Effector memory CD4-positive, alpha-beta T cell (primary cell): ENCODE results near the gene PCDHA3.
"Not testable (repeated sequence)": the region's sequence is repeated elsewhere in the genome, so short reads cannot be mapped to it uniquely, and the experiment has no call there.

Experiments used
- DNase-seq, 3 donors: peaks; one replicate each; pipeline ENCODE4 v3.0.0-alpha.2; 2020
- H3K27ac ChIP-seq: 2 replicates; pipeline ENCODE4 v1.7.0; 2013; ENCODE audit warnings: mild to moderate bottlenecking, low read length, moderate library complexity; ENCODE audit not compliant: insufficient read depth, poor library complexity, severe bottlenecking
- H3K27me3 ChIP-seq: replicated peaks from 2 replicates; pipeline ENCODE4 v1.7.0; 2013; ENCODE audit warnings: mild to moderate bottlenecking, low read length; ENCODE audit not compliant: insufficient read depth, control insufficient read depth, poor library complexity, severe bottlenecking
- H3K36me3 ChIP-seq: 2 replicates; pipeline ENCODE4 v1.7.0; 2013; ENCODE audit warnings: mild to moderate bottlenecking, low read length, moderate library complexity; ENCODE audit not compliant: control insufficient read depth, insufficient read depth
- H3K4me1 ChIP-seq: 2 replicates; pipeline ENCODE4 v1.7.0; 2013; ENCODE audit warnings: low read length, mild to moderate bottlenecking; ENCODE audit not compliant: control insufficient read depth, insufficient read depth, poor library complexity, severe bottlenecking
- H3K4me3 ChIP-seq: 2 replicates; pipeline ENCODE4 v1.7.0; 2013; ENCODE audit warnings: low read length, low read depth, mild to moderate bottlenecking; ENCODE audit not compliant: insufficient read depth, poor library complexity, severe bottlenecking
- H3K9me3 ChIP-seq: 2 replicates; pipeline ENCODE4 v1.7.0; 2013; ENCODE audit warnings: mild to moderate bottlenecking, low read length, moderate library complexity; ENCODE audit not compliant: control insufficient read depth
- total RNA-seq, 3 donors: gene quantifications; one replicate each; lab custom pipeline; 2026; lab: John Stamatoyannopoulos, UW

The PCDHA3 gene
- 0 reads per million in 3 donors for total RNA-seq

GRCh38 chr5:140800816-140801493 lies at the start of gene PCDHA3:
PCDHA3 (plus strand) TSS chr5:140801057.
- H3K27ac ChIP-seq: no peak within 1 kb of the TSS
- H3K9me3 ChIP-seq: peaks cover 10% of the 10 kb centered on the region
- H3K4me1 ChIP-seq: no peaks in the 10 kb centered on the region
- H3K36me3 ChIP-seq: no peaks in the 10 kb centered on the region
- H3K4me3 ChIP-seq: no peak within 1 kb of the TSS
- DNase-seq: no peak
- peaks cover 5% of the 10 kb centered on the region for H3K27me3 ChIP-seq

- Histone ChIP-seq H3K36me3 (no peaks in the 10 kb centered on the region), H3K4me3 (no peak overlapping the region), H3K27me3 (no peaks in the 10 kb centered on the region), H3K9me3 (peaks cover 23% of the 10 kb centered on the region), H3K4me1 (no peaks in the 10 kb centered on the region), H3K27ac (no peak overlapping the region)
- no peak for DNase-seq
Observed at GRCh38 chr5:140753561-140753960, 47.3 kb upstream of the PCDHA3 start.

DNA sequence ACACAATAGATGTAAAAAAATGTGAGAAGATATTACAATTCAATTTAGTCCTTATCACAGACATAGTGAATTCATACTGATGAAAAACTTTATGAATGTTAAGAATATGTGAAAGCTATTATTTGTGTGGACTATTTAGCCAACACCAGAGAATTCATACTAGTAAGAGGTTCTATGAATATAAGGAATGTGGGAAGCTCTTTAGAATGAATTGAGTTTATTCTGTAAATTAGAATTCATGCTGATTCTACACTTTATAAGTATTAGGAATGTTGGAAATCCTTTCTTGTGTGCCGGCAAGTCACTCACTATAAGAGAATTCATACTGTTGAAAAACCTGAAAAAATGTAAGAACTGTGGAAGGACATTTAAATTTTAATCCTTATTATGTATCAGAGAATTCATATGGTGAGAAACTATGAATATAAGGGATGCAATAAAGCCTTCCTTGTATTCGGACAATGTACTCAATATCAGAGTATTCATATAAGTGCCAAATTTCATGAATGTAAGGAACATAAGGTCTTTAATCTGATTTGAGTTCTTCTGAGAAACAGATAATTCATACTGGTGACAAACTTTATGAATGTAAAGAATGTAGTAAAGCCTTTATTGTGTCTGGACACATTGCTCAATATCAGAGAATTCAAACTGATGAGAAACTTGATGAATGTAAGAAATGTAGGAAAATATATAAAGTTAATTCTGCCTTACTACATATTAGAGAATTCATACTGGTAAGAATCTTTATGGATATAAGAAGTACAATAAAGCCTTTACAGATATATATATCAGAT lies 36.5 kb upstream of the PCDHA3 start:
- Histone ChIP-seq H3K9me3 (peaks cover 33% of the 10 kb centered on the region), H3K27ac (no peak overlapping the region), H3K4me3 (no peak overlapping the region), H3K4me1 (no peaks in the 10 kb centered on the region), H3K27me3 (no peaks in the 10 kb centered on the region), H3K36me3 (no peaks in the 10 kb centered on the region)
- DNase-seq: no peak

DNA sequence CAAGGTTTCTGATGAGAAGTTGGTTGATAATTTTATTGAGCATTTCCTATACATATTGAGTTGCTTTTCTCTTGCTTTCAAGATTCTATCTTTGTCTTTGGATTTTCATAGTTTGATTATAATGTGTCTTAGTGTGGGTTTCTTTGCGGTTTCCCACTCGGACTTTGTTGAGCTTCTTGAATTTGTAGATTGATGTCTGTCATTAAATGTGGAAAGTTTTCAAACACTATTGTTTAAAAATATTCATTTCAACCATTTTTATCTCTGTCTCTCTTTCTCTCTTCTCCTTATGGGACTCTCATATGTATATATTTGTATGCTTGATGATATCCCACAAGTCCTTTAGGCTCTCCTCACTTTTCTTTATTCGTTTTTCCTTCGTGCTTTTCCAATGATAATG lies 33.4 kb upstream of the PCDHA3 start:
- Histone ChIP-seq H3K36me3 (no peaks in the 10 kb centered on the region), H3K27me3 (no peaks in the 10 kb centered on the region), H3K9me3 (peaks cover 30% of the 10 kb centered on the region), H3K4me1 (no peaks in the 10 kb centered on the region), H3K4me3 (no peak overlapping the region), H3K27ac (no peak overlapping the region)
- DNase-seq: no peak

GRCh38 chr5:140780512-140780911 lies 20.3 kb upstream of the PCDHA3 start:
- peaks cover 5% of the 10 kb centered on the region for H3K9me3 ChIP-seq
- no peaks in the 10 kb centered on the region for H3K27me3 ChIP-seq
- DNase-seq: no peak
- no peak overlapping the region for H3K27ac ChIP-seq
- no peaks in the 10 kb centered on the region for H3K4me1 ChIP-seq
- no peaks in the 10 kb centered on the region for H3K36me3 ChIP-seq
- H3K4me3 ChIP-seq: no peak overlapping the region

GRCh38 chr5:140785905-140786686 lies 14.8 kb upstream of the PCDHA3 start, which contains the start of gene PCDHA1:
PCDHA1 (plus strand) TSS chr5:140786140.
- H3K36me3 ChIP-seq: no peaks in the 10 kb centered on the region
- no peak for DNase-seq
- H3K27me3 ChIP-seq: no peaks in the 10 kb centered on the region
- no peak within 1 kb of the TSS for H3K4me3 ChIP-seq
- no peak within 1 kb of the TSS for H3K27ac ChIP-seq
- peaks cover 10% of the 10 kb centered on the region for H3K9me3 ChIP-seq
- no peaks in the 10 kb centered on the region for H3K4me1 ChIP-seq

DNA sequence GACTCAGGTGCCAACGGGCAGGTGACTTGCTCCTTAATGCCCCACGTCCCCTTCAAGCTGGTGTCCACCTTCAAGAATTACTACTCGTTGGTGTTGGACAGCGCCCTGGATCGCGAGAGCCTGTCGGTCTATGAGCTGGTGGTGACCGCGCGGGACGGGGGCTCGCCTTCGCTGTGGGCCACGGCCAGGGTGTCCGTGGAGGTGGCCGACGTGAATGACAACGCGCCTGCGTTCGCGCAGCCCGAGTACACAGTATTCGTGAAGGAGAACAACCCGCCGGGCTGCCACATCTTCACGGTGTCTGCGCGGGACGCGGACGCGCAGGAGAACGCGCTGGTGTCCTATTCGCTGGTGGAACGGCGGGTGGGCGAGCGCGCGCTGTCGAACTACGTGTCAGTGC lies 13.4 kb upstream of the PCDHA3 start:
- H3K27ac ChIP-seq, H3K4me3 ChIP-seq, H3K27me3 ChIP-seq, H3K36me3 ChIP-seq, H3K4me1 ChIP-seq, DNase-seq: not testable (repeated sequence)
- peaks cover 10% of the 10 kb centered on the region for H3K9me3 ChIP-seq

DNA sequence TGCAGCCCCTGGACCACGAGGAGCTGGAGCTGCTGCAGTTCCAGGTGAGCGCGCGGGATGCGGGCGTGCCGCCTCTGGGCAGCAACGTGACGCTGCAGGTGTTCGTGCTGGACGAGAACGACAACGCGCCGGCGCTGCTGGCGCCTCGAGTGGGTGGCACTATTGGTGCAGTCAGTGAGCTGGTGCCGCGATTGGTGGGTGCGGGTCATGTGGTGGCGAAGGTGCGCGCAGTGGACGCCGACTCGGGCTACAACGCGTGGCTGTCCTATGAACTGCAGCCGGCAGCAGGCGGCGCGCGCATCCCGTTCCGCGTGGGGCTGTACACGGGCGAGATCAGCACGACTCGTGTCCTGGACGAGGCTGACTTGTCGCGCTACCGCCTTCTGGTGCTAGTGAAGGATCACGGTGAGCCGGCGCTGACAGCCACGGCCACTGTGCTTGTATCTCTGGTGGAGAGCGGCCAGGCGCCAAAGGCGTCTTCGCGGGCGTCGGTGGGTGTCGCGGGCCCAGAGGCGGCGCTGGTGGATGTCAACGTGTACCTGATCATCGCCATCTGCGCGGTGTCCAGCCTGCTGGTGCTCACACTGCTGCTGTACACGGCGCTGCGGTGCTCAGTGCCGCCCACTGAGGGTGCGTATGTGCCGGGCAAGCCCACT lies 12.9 kb upstream of the PCDHA3 start:
- not testable (repeated sequence) for DNase-seq, H3K4me1 ChIP-seq, H3K9me3 ChIP-seq, H3K27ac ChIP-seq, H3K27me3 ChIP-seq, H3K4me3 ChIP-seq, H3K36me3 ChIP-seq

GRCh38 chr5:140791089-140791488 lies 9.8 kb upstream of the PCDHA3 start:
- H3K36me3 ChIP-seq: no peaks in the 10 kb centered on the region
- H3K27me3 ChIP-seq: no peaks in the 10 kb centered on the region
- no peak overlapping the region for H3K4me3 ChIP-seq
- H3K27ac ChIP-seq: no peak overlapping the region
- H3K4me1 ChIP-seq: no peaks in the 10 kb centered on the region
- H3K9me3 ChIP-seq: peaks cover 11% of the 10 kb centered on the region
- DNase-seq: no peak
